ENCODE results near the gene NRTN. TPM values are rescaled to one million over a fixed set of nuclear protein-coding genes. Genes with fewer than 3 reads are reported as not detected.
A peak's percentile ranks its signal among the peaks of the same experiment; 100 is the strongest.

Gene NRTN
- total RNA-seq, 1 donor from 2014 or later = 0.23 TPM

GRCh38 chr19:5784581-5785147 lies 20.2 kb upstream of the NRTN start, which contains the start of gene PRR22:
PRR22 (minus strand) TSS chr19:5784746; CDS start chr19:5784660, 86 bp downstream.
- H3K9me3 Mint-ChIP-seq = no peaks in the 10 kb centered on the region
- H3K4me3 Mint-ChIP-seq = no peak within 1 kb of the TSS
- intact Hi-C loops (cut with micrococcal nuclease) = no loop called here
- H3K27me3 Mint-ChIP-seq (ENCODE audit: insufficient read depth) = no peaks in the 10 kb centered on the region
- H3K36me3 Mint-ChIP-seq (ENCODE audit: low read depth) = peaks cover 21% of the 10 kb centered on the region
- H3K27ac Mint-ChIP-seq = no peak within 1 kb of the TSS
- no peaks in the 10 kb centered on the region for H3K4me1 Mint-ChIP-seq (ENCODE audit: low read depth)
- no peak for DNase-seq (ENCODE audit: low spot score)

DNA sequence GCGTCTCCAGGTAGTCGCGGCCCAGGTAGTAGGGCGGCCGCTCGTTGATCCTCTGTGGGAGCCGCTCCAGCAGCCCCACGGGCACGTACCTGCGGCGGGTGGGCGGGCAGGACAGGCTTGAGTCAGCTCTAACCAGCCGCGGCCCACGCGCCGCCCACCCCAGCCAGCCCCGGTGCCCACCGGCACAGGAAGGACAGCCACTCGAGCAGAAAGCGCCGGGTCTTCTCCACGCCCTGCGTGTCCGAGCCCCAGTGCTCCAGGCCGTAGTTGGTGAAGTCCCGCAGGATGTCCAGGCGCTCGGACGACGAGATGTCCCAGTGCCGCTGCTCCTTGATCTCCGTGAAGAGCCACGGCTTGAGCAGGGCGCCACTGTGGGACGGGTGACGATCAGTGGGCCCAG lies 19.4 kb upstream of the NRTN start:
- Mint-ChIP-seq H3K4me3 (no peak overlapping the region), H3K9me3 (no peaks in the 10 kb centered on the region), H3K36me3 (ENCODE audit: low read depth) (peaks cover 25% of the 10 kb centered on the region), H3K4me1 (ENCODE audit: low read depth) (peaks cover 5% of the 10 kb centered on the region), H3K27ac (no peak overlapping the region), H3K27me3 (ENCODE audit: insufficient read depth) (no peaks in the 10 kb centered on the region)
- intact Hi-C loops (cut with micrococcal nuclease) = no loop called here
- DNase-seq (ENCODE audit: low spot score) = no peak

DNA sequence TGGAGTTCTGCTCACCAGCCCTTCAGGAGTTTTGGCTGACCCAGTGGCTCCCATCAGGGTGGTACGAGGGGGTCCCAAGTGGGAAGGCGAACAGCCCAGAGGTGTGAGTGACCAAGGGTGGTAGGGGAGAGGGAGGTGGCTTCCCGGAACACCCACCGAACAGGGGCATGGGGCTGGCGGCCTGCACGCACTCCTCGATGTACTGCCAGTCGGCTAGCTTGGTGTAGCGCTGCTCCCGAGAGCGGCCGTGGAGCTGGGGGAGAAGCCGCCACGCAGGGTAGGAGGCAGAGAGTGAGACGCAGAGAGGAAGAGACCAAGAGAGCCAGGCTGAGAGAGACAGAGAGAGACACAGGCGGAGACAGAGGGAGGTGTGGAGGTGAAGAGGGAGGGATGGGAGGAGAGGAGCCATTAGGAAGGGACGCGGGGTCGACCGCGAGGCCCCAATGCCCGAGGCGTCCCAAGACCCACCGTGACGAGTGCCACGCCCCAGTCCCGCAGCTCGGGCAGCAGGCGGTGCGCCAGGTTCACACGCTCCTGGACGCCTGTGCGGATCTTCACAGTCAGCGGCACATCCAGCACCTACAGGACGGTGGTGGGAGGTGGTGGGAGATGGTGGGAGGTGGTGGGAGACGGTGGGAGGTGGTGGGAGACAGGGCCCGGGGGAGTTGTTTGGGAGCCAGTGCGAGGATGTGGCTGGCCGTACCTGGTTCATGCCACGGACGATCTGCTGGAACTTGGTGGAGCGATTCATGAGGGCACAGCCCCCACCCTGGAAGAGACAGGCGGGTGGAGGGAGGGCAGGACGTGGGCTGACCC lies 18.1 kb upstream of the NRTN start:
- Mint-ChIP-seq H3K4me1 (ENCODE audit: low read depth) (peaks cover 5% of the 10 kb centered on the region), H3K27ac (no peak overlapping the region), H3K9me3 (no peaks in the 10 kb centered on the region), H3K4me3 (no peak overlapping the region), H3K36me3 (ENCODE audit: low read depth) (peaks cover 26% of the 10 kb centered on the region), H3K27me3 (ENCODE audit: insufficient read depth) (no peaks in the 10 kb centered on the region)
- no peak for DNase-seq (ENCODE audit: low spot score)
- intact Hi-C loops (cut with micrococcal nuclease) = no loop called here

DNA sequence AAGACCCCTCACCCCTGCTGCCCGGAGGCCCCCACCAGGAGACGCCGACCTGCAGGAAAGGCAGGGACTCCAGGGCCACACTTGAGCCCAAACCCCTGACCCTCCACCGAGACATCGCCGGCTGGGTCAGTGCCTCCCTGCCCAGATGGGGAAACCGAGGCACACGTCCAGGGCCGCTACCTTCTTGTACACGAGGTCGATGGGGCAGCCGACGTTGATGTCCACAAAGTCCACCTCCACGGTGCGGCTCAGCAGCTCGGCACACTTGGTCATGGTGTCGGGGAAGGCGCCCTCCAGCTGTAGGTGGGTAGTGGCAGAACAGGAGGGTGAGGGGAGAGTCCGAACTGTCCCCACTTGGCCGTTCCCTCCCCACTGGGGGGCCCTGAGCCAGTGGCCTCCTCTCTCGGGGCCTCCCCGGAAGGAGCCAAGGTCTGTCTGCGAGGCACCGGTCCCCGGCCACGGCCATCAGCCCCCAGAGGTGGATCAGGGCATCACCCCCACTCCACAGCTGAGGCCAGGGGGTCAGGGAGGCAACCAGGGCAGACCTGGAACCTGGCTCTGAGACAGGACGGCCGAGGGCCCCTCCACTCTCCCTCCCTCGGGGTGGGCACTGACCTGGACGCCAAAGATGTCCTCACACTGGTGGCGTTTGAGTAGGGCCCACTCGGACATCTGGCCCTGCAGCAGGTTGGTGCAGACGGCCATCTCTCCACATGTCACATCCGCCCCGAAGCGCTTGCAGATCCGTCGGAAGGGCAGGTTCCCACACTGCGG lies 17.3 kb upstream of the NRTN start:
- Mint-ChIP-seq H3K4me3 (no peak overlapping the region), H3K27me3 (ENCODE audit: insufficient read depth) (no peaks in the 10 kb centered on the region), H3K4me1 (ENCODE audit: low read depth) (peaks cover 5% of the 10 kb centered on the region), H3K9me3 (no peaks in the 10 kb centered on the region), H3K27ac (no peak overlapping the region), H3K36me3 (ENCODE audit: low read depth) (peaks cover 26% of the 10 kb centered on the region)
- intact Hi-C loops (cut with micrococcal nuclease) = no loop called here
- DNase-seq (ENCODE audit: low spot score) = no peak

DNA sequence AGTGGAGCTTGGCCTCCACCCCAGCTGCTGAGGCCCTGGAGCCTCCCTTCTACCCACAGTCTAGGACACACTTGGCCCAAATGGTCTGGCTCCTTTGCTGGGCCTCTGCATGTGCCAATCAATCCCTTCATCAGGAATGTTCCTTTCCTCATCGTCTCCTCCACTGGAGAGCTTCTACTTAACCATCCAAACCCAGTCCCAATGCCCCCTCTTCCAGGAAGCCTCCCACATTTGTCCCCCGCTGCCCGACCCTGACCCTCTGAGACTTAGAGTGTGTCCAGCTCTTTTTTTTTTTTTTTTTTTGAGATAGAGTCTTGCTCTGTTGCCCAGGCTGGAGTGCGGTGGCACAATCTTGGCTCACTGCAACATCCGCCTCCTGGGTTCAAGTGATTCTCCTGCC lies 16.4 kb upstream of the NRTN start:
- peaks cover 5% of the 10 kb centered on the region for H3K4me1 Mint-ChIP-seq (ENCODE audit: low read depth)
- H3K4me3 Mint-ChIP-seq = peak overlapping the region; percentile 27
- H3K9me3 Mint-ChIP-seq = no peaks in the 10 kb centered on the region
- intact Hi-C loops (cut with micrococcal nuclease) = no loop called here
- no peaks in the 10 kb centered on the region for H3K27me3 Mint-ChIP-seq (ENCODE audit: insufficient read depth)
- no peak overlapping the region for H3K27ac Mint-ChIP-seq
- no peak for DNase-seq (ENCODE audit: low spot score)
- H3K36me3 Mint-ChIP-seq (ENCODE audit: low read depth) = peaks cover 26% of the 10 kb centered on the region

DNA sequence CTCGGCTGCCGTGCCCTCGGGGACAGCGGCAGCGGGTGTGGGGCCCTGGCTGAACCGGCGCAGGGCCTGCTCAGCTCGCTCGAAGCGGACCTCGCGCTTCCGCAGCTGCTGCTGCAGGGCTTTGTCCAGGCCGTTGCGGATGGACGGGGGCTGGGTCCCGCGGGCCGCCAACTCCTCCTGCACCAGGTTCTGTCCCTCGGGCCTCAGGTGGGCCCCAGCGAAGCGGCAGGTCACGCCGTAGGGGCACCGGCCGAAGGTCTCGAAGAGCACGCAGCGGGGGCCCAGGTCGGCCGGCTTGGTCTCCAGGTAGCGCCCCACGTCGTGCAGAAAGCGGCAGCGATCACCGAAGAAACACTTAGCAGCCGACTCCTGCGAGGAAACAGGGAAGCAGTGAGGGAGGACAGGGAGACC lies 15.5 kb upstream of the NRTN start:
- no peak for DNase-seq (ENCODE audit: low spot score)
- Mint-ChIP-seq H3K4me1 (ENCODE audit: low read depth) (peaks cover 5% of the 10 kb centered on the region), H3K9me3 (no peaks in the 10 kb centered on the region), H3K27ac (no peak overlapping the region), H3K27me3 (ENCODE audit: insufficient read depth) (no peaks in the 10 kb centered on the region), H3K4me3 (peak overlapping the region; percentile 98), H3K36me3 (ENCODE audit: low read depth) (peaks cover 26% of the 10 kb centered on the region)
- intact Hi-C loops (cut with micrococcal nuclease) = no loop called here

DNA sequence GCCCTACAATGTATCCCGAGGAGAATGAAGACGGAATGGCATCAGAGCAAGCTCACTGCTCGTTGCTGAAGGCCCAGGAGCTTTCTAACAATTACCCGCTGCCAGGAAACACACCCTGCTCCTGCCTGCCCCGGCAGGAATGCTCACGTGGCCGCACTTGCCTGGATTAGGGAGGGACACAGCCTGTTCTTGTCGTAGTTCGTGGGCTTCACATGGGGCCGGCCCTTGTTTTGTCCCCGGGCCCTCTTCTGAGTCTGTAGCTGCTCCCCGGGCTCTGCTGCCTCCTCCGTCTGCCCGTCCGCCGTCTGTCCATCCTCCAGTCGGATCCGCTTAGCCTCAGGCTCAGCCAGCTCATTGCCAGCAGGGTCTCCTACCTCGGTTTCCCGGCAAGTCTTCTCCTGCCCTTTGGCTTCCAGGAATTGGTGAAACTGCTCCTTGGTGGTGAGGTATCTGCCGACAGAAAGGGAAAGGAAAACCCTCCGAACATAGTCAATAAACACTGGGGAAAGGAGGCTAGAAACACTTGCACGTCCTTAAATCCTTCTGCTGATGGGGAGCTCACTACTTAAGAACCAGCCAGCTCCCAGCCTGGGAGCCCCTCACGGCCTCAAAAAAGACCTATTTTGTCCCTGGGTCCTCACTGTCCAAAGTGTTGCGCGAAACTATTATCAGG lies 14.8 kb upstream of the NRTN start:
- Mint-ChIP-seq H3K27ac (peak overlapping the region; percentile 100), H3K9me3 (no peaks in the 10 kb centered on the region), H3K4me3 (peak overlapping the region; percentile 98), H3K4me1 (ENCODE audit: low read depth) (peaks cover 5% of the 10 kb centered on the region), H3K27me3 (ENCODE audit: insufficient read depth) (no peaks in the 10 kb centered on the region), H3K36me3 (ENCODE audit: low read depth) (peaks cover 26% of the 10 kb centered on the region)
- intact Hi-C loops (cut with micrococcal nuclease) = loop anchor here (1.0 to 2.0 kb wide), 7 partner anchors 14 to 583 kb away; partner anchors contain the start of genes ALKBH7, CATSPERD, LONP1 and RANBP3
- DNase-seq (ENCODE audit: low spot score) = no peak

GRCh38 chr19:5790559-5791520 lies 14.0 kb upstream of the NRTN start, which contains the start of gene DUS3L:
DUS3L (minus strand) TSS chr19:5791163; CDS start chr19:5791141, 22 bp downstream.
- peaks cover 25% of the 10 kb centered on the region for H3K36me3 Mint-ChIP-seq (ENCODE audit: low read depth)
- peak within 1 kb of the TSS; percentile 100 for H3K27ac Mint-ChIP-seq
- no peaks in the 10 kb centered on the region for H3K27me3 Mint-ChIP-seq (ENCODE audit: insufficient read depth)
- intact Hi-C loops (cut with micrococcal nuclease) = loop anchor here (1.0 to 2.0 kb wide), 11 partner anchors 13 to 1000 kb away; partner anchors contain the start of genes ALKBH7, CATSPERD, CLPP and FEM1A
- H3K4me1 Mint-ChIP-seq (ENCODE audit: low read depth) = peaks cover 5% of the 10 kb centered on the region
- no peaks in the 10 kb centered on the region for H3K9me3 Mint-ChIP-seq
- peak within 1 kb of the TSS; percentile 98 for H3K4me3 Mint-ChIP-seq
- DNase-seq (ENCODE audit: low spot score) = peak; percentile 95

DNA sequence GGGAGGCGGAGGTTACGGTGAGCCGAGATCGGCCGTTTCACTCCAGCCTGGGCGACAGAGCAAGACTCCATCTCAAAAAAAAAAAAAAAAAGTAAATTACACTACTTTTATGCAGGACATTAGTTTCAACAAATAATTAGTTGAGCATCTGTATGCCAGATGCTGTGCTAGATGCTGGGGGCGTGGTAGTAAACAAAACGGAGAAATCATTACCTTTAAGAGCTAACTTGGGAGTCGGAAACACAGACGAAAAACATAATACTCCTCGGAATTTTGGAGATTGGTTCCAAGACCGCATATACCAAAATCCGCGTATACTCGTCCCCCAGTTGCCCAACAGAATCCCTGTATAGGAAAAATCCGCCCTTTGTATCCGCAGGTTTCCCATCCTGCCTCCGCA lies 12.6 kb upstream of the NRTN start:
- peaks cover 5% of the 10 kb centered on the region for H3K4me1 Mint-ChIP-seq (ENCODE audit: low read depth)
- H3K27ac Mint-ChIP-seq = no peak overlapping the region
- H3K27me3 Mint-ChIP-seq (ENCODE audit: insufficient read depth) = no peaks in the 10 kb centered on the region
- H3K9me3 Mint-ChIP-seq = no peaks in the 10 kb centered on the region
- H3K4me3 Mint-ChIP-seq = no peak overlapping the region
- intact Hi-C loops (cut with micrococcal nuclease) = no loop called here
- no peak for DNase-seq (ENCODE audit: low spot score)
- H3K36me3 Mint-ChIP-seq (ENCODE audit: low read depth) = peaks cover 15% of the 10 kb centered on the region

DNA sequence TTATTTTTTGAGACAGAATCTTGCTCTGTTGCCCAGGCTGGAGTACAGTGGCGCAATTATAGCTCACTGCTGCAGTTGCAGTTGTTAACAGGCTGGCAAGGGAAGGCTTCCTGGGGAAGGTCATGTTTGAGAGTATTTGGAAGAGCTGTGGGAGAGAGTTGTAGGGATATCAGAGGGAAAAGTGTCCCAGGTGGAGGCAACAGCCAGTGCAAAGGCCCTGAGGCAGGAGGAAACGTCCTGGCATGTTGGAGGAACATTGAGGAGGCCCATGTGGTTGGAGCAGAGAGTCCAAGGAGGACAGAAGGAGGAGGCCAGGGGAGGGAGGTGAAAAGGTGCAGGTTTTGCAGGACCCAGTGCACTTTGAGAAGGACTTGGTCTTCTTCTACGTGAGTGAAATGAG lies 11.7 kb upstream of the NRTN start:
- intact Hi-C loops (cut with micrococcal nuclease) = no loop called here
- peaks cover 12% of the 10 kb centered on the region for H3K36me3 Mint-ChIP-seq (ENCODE audit: low read depth)
- no peak for DNase-seq (ENCODE audit: low spot score)
- H3K4me1 Mint-ChIP-seq (ENCODE audit: low read depth) = peaks cover 5% of the 10 kb centered on the region
- H3K27ac Mint-ChIP-seq = no peak overlapping the region
- H3K27me3 Mint-ChIP-seq (ENCODE audit: insufficient read depth) = no peaks in the 10 kb centered on the region
- H3K4me3 Mint-ChIP-seq = no peak overlapping the region
- no peaks in the 10 kb centered on the region for H3K9me3 Mint-ChIP-seq

DNA sequence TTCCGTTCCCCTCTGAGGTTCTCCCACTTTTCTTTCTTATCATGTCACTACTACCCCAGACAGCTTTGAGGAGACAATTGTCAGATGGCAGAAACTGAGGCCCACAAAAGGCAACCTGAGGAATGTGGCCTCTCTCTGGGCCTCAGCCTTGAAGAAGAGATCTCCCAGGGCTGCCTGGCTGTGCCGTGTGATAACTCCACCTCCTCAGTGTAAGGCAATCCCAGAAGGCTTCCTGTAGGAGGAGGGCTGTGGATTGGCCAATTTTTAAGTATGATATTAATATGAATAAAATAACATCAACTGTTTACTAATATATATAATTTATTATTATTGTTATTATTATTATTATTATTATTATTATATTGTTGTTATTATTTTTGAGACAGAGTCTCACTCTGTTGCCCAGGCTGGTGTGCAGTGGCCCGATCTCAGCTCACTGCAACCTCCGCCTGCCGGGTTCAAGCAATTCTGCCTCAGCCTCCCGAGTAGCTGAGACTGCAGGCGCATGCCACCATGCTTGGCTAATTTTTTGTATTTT lies 9.4 kb upstream of the NRTN start:
- H3K9me3 Mint-ChIP-seq = no peaks in the 10 kb centered on the region
- no peak overlapping the region for H3K27ac Mint-ChIP-seq
- H3K4me3 Mint-ChIP-seq = no peak overlapping the region
- DNase-seq (ENCODE audit: low spot score) = no peak
- peaks cover 9% of the 10 kb centered on the region for H3K27me3 Mint-ChIP-seq (ENCODE audit: insufficient read depth)
- intact Hi-C loops (cut with micrococcal nuclease) = no loop called here
- H3K4me1 Mint-ChIP-seq (ENCODE audit: low read depth) = peaks cover under 1% of the 10 kb centered on the region
- peaks cover under 1% of the 10 kb centered on the region for H3K36me3 Mint-ChIP-seq (ENCODE audit: low read depth)

Data from activated T-helper 1 cell treated with anti-CD3 and anti-CD28 coated beads, Interleukin-12 subunit alpha, Interleukin-12 subunit beta, Interleukin-2, Interleukin-4 antibody, amounts not matched to agents 30 ng/mL and 10 ng/mL and 1 ng/mL, durations not matched to agents 14 hours and 24 hours and 36 hours (primary cell).